Osteocyte (in vitro differentiated cells): ENCODE results near the gene ADAMTS18. TPM values are rescaled to one million over a fixed set of nuclear protein-coding genes. Genes with fewer than 3 reads are reported as not detected.

Experiments
- DNase-seq: peaks from one replicate; pipeline ENCODE4 v3.0.0; 2021; ENCODE audit warnings: mixed read lengths; ENCODE audit not compliant: unreplicated experiment; ENCODE audit errors: extremely low spot score
- H3K27ac Mint-ChIP-seq: one replicate; pipeline ENCODE4 v1.8.0; 2021; ENCODE audit warnings: mild to moderate bottlenecking, mixed read lengths; ENCODE audit not compliant: unreplicated experiment
- H3K27me3 Mint-ChIP-seq: one replicate; pipeline ENCODE4 v1.8.0; 2021; ENCODE audit warnings: mixed read lengths; ENCODE audit not compliant: unreplicated experiment
- H3K36me3 Mint-ChIP-seq: one replicate; pipeline ENCODE4 v1.8.0; 2021; ENCODE audit warnings: mixed read lengths; ENCODE audit not compliant: unreplicated experiment
- H3K4me1 Mint-ChIP-seq: one replicate; pipeline ENCODE4 v1.8.0; 2021; ENCODE audit warnings: mixed read lengths; ENCODE audit not compliant: unreplicated experiment
- H3K4me3 Mint-ChIP-seq: one replicate; pipeline ENCODE4 v1.8.0; 2021; ENCODE audit warnings: mild to moderate bottlenecking, moderate library complexity, mixed read lengths; ENCODE audit not compliant: unreplicated experiment
- H3K9me3 Mint-ChIP-seq: one replicate; pipeline ENCODE4 v1.8.0; 2021; ENCODE audit warnings: mixed read lengths; ENCODE audit not compliant: unreplicated experiment
- CTCF ChIP-seq: fragments of 200-600 bp; sonication (generic); IDR thresholded peaks from 2 replicates; pipeline ENCODE4 v1.5.0; 2021; ENCODE audit warnings: antibody characterized with exemption, mild to moderate bottlenecking, moderate library complexity
- total RNA-seq: library from RNA; stranded (reverse); gene quantifications from 2 replicates; pipeline ENCODE4 v1.2.1, GENCODE V29; 2021

Gene ADAMTS18
- total RNA-seq, 1 donor from 2014 or later, result not detected

- Mint-ChIP-seq H3K27me3 (peaks cover 41% of the 10 kb centered on the region), H3K27ac (no peak overlapping the region), H3K4me1 (no peaks in the 10 kb centered on the region), H3K36me3 (no peaks in the 10 kb centered on the region), H3K4me3 (no peak overlapping the region), H3K9me3 (no peaks in the 10 kb centered on the region)
- no peak for TF ChIP-seq CTCF
- DNase-seq, result no peak
Measured at GRCh38 chr16:77430787-77431585, 3.8 kb downstream of the ADAMTS18 start.

- DNase-seq, result no peak
- Mint-ChIP-seq H3K4me1 (no peaks in the 10 kb centered on the region), H3K4me3 (no peak overlapping the region), H3K36me3 (no peaks in the 10 kb centered on the region), H3K27ac (no peak overlapping the region), H3K9me3 (no peaks in the 10 kb centered on the region), H3K27me3 (peaks cover 35% of the 10 kb centered on the region)
- TF ChIP-seq CTCF, result no peak
Measured at GRCh38 chr16:77430360-77430759, 4.5 kb downstream of the ADAMTS18 start.

GRCh38 chr16:77424871-77425604 lies 9.8 kb downstream of the ADAMTS18 start:
- Mint-ChIP-seq H3K27ac (no peak overlapping the region), H3K27me3 (peaks cover 6% of the 10 kb centered on the region), H3K4me1 (no peaks in the 10 kb centered on the region), H3K4me3 (no peak overlapping the region), H3K36me3 (no peaks in the 10 kb centered on the region), H3K9me3 (no peaks in the 10 kb centered on the region)
- no peak for DNase-seq
- TF ChIP-seq CTCF, result no peak

- Mint-ChIP-seq H3K36me3 (no peaks in the 10 kb centered on the region), H3K27me3 (no peaks in the 10 kb centered on the region), H3K27ac (no peak overlapping the region), H3K4me1 (no peaks in the 10 kb centered on the region), H3K9me3 (no peaks in the 10 kb centered on the region), H3K4me3 (no peak overlapping the region)
- no peak for DNase-seq
- no peak for TF ChIP-seq CTCF
Measured at GRCh38 chr16:77422196-77422784, 12.5 kb downstream of the ADAMTS18 start.
